ENCODE data around the gene OPA3. TPM values are rescaled to one million over a fixed set of nuclear protein-coding genes. Genes with fewer than 3 reads are reported as not detected.

OPA3 gene
- total RNA-seq, 1 donor from 2014 or later: 16.1 TPM

DNA sequence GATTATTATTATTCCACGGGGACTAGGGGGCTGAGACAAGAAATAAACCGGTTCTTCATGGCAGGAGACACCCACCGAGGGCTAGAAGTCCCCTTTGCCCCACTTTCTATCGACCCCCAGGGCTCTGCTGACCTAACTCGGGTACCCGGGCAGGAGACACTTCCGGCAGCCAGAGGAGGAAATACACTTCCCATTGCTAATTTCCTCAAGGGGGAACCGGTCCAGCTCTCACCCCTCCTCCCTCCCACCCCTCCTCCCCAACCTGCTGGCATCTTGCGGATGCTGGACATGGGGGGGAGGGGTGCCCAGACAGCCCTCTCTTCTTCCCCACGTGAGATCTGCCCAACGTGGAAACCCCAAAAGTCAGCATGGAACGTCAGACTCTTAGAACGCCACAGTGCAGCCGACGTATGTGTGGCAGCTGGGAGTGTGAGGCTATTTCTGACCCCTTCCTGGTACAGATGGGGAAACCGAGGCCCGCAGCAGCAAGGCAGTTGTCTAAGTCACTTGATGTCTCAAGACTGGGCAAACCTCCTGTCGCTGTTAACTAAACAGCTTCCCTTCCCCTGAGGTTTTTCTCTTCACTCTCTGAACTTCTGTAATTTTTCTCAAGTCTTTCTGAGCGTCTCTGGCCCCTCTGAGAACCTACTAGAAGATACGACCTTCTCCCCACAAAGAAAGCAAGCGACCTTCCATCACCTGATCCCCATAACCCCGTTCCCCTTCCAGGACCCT, 13.8 kb upstream of the OPA3 start:
- no peak for DNase-seq (ENCODE audit: low read depth)

DNA sequence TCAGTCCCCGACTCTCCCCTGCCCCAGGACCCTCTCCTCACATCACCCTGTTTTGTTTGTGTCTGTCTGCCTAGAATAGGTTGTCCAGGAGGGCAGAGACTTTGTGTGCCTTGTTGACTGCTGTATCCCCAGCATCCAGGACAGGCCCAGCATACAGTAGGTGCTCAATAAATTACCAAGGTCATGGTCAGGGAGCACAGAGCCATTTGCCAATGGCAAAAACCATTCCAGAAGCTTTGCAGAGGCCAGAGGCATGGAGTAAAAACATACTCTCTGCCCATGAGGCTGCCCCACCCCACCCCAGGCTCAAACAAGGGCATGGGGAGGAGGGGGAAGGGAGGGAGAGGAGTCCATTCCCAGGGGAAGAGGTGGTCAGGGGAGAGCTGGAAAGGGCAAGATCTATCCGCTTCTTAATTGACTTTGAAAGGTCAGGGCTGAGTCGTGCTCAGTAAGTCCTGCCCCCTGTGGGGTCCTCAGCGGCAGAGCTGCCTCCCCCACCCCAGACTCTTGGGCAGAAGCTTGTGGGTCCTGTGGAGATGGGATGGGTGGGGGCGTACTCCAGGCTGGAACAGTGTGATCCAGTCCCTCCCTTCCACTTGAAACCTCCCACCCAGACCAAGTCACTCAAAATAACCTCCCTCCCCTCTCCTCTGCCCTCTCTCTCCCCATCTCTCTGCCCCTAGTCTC, 13.0 kb upstream of the OPA3 start:
- no peak for DNase-seq (ENCODE audit: low read depth)

DNA sequence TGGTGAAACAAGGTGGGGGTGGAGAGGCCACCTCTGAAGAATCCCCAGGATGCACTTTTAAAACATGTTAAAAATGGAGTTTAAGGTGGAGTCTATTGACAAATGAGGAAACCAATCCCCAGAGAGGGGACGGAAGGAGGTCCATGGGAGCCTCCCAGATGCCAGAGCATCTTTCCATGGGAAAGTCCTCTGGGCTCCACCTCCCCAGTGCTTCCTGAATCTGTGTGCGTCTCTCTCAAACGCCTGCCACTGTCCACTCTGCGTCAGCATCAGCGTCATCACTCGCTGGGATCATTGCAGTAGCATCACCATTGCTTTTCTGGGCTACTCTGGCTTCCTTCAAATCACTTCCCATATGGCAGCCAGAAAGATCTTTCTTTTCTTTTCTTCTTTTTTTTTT, 11.2 kb upstream of the OPA3 start:
- DNase-seq (ENCODE audit: low read depth): no peak

DNA sequence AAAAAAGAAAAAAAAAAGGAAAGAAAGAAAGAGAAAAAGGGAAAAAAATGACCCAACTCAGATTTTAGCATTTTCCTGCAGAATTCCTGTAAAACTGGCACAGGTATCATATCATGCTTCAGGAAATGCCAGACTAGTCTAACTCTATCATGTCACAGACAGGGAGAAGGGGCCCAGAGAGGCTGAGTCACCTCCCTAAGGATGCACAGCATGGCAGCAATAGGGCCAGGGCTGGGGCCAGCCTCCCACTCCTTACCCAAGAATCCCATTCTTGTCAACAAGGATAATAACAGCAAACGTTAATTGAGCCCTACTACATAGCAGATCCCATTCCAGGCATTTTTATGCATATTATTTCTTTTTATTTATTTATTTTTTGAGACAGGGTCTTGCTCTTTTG, 8.9 kb upstream of the OPA3 start:
- DNase-seq (ENCODE audit: low read depth): no peak

DNA sequence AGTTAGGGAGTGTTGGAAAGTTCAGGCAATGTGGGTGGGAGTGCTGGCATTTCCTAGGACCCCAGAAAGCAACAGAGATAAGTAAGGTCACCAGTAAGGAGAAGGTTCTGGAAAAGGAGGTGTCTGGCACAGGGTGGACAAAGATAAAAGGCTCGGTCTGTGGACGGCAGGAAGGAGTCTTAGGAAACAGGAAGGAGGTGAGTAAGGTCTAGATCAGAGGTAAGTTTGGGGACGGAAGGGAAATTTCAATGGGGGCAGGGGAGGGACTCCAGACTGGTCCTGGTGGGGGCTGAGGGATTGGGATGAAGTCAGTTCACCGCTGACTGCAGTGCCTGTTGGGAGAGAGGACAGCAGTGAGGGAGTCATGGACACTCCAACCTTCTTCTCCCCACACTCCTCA, 7.8 kb upstream of the OPA3 start:
- no peak for DNase-seq (ENCODE audit: low read depth)

DNA sequence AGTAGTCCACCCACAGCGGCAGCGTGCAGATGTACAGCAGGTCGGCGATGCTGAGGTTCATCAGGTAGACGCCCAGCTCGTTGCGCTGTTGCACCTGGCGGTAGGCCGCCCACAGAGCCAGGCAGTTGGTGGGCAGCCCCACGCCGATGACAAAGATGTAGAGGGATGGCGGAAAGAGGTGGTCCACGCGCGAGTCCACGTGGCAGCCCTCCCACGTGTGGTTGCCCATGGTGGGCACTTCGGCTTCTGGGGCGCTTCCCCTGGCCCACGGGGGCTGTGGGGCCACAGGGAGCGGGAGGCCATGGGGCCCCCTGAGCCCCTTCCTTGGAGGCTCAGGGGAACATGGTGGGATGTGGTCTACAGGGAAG, 7.0 kb upstream of the OPA3 start:
- DNase-seq (ENCODE audit: low read depth): no peak

DNA sequence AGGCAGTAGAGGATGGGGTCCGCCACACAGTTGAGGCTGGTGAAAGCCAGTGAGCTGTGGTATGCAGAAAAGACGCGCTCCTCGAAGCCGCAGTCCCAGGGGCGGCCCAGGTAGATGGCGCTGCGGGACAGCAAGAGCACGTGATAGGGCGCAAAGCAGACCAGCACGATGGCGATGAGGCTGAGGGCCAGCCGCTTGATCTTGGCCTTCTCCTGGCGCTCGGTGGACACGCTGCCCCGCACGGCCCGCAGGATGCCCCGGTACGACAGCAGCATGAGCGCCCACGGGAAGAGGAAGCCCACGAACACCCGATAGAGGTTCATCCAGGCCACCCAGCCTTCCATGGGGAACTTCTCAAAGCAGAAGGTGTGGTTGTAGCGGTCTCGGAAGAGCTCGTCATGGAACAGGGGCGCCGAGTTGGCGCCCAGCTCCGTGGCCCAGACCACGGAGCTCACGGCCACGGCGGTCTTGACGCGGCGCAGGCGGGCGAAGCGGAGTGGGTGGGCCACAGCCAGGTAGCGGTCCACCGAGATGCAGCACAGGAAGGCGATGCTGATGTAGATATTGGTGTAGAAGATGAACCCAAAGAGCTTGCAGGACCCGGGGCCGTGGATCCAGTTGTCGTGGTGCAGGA, 6.5 kb upstream of the OPA3 start:
- no peak for DNase-seq (ENCODE audit: low read depth)

DNA sequence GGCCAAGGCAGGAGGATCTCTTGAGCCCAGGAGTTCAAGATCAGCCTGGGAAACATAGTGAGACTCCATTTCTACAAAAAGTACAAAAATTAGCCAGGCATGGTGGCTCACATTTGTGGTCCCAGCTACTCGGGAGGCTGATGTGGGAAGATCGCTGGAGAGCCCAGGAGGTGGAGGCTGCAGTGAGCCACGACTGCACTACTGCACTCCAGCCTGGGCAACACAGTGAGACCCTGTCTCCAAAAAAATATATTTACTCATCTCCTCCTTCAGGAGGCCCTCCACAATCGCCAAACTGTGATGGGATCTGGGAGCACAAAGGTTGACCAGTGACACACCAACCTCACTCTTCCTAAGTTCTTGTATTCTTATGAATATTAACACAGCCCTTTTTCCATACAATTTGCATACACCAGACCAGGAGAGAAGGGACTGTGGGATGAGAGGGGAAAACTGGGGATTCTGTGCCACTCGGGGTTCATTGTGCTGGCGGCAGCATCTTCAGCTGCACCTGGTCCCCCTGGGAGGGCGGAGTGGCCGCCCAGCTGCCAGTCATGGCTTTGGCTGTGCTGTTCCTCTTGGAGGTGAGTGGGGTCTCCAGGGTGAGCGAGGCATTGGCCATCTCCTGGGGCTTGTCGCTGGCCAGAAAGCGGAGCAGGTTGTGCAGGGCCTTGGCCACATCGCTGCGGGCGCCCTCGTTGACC, 5.8 kb upstream of the OPA3 start:
- no peak for DNase-seq (ENCODE audit: low read depth)

DNA sequence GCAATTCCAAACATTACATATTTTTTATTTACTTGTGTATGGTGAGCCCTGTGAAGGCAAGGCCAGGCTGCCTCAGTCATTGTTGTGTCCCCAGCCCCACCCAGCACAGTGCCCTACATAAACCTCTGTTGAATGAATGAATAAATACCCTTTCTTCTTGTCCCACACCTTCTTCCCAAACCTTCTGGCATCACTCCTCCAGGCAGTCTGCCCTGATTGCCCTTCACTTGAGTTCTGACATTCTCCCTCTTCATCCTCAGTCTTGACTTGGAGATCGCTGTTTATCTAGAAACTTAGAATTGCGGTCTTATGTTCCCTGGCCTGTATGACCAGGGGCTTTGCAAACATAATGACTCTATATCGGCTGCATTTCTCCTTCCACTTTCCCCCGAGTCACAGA, 5.2 kb upstream of the OPA3 start:
- DNase-seq (ENCODE audit: low read depth): no peak

DNA sequence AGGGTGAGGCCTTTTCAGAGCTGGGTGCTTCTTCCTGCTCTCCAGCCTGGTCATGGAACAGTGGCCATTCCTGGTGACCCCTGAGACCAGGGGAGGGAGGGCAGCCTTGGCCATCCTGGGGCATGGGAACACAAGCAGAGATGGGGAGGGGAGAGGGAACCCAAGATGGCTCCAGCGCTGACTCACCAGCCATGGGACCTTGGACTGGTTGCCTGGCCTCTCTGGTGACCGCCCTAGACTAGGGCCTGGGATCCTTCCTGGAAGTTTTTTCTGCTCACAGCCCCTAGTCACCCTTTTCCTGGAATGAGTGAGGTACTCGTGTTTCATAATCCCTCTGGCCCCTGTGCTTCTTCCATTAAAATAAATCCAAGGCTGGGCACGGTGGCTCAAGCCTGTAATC, 3.3 kb upstream of the OPA3 start:
- no peak for DNase-seq (ENCODE audit: low read depth)

DNA sequence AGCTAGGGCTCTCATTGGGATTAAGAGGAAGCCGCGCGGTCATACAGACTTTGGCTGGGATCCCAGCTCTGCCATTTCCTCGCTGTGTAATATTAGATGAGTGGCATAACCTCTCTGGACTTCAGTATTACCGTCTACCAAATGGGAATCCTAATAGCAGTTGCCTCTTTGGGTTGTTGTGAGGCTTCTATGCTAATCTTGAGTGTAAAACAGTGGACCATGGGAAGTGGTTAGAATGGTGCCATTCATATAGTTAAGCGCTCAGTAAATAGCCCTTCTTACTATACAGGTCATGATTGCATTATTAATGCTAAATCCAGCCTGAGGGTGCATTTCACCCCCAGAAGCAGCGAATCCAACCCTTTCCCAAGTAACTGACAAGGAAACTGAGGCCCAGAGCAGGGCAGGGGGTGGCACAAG, 566 bp upstream of the OPA3 start:
- DNase-seq (ENCODE audit: low read depth): no peak

DNA sequence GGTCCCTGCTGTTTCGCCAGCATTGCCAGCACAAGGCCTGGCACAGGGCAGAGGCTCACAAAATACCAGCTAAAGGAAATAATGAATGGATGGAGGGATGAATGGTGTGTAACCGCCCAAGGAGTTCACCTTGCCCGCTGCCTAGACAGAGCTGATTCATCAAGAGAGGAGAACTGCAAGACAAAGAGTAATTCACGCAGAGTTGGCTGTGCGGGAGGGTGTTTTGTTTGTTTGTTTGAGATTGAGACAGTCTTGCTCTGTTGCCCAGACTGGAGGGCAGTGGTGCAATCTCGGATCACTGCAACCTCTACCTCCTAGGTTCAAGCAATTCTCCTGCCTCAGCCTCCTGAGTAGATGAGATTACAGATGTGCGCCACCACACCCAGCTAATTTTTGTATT, 3.0 kb downstream of the OPA3 start:
- DNase-seq (ENCODE audit: low read depth): no peak

DNA sequence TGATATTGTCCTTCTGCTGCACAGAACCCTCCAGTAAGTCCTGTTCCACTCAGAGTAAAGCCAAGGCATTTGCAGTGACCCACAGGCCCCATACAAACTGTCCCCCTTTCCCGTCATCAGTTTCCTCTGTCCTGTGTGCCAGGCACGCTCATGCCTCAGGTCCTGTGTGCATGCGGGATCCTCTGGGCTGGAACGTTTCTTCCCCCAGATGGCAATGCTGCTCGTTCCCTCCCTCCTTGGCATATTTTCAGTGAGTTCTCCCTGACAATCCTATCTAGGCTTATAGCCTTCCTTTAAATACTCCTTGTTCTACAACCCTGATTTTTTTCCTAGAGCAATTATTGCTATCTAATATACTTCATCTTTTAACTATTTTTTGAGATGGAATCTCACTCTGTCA, 5.7 kb downstream of the OPA3 start:
- DNase-seq (ENCODE audit: low read depth): no peak

DNA sequence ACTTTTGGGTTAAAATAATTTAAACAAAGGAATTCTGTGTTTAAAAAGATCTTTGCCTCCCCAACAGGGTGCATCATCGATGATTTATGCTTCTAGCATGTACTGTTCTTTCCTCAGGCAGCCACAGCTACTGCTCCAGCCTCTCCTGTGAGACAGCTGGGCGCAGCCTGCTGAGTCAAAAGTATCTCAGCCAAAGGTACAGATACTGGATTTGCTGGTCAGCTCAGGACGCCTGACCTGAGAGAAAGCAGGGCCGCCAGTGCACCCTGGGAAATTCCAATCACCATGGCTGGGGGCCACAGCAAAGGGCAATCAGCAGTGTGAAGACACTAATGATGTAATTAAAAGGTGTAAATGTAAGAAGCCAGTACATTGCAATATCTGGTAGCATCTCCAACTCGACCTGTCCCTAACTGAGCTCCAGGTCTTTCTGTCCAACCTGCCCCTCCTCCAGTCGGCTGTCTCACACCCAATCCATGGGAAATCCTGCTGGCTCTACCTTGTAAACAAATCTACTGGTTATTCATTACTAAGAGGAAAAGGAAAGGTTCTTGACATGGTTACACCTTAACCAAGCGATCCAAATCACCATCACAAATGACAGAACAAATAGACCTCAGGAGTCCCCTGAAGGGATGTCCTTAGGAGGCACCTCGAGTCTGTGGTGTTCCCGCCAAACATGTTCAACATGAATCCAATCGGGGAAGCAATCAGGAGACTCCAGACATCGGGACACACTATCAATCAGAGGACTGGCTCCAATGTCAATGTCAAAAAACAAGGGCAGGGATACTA, 7.3 kb downstream of the OPA3 start:
- peak; percentile 82 for DNase-seq (ENCODE audit: low read depth)

DNA sequence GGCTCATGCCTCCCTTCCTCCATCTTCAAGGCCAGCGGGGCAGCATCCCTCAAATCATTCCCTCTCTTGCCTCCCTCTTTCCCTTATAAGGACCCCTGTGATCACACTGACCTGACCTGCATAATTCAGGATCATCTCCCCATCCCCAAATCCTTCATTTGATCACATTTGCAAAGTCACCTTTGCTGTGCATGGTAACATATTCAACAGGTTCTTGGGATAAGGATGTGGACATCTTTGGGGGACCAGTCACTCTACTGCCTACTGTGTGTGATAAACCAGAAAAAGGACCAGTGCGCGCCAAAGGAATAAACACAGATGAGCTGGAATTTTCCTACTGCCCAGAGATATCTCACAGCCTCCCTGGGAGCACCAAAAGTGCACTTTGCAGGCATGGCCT, 7.9 kb downstream of the OPA3 start:
- DNase-seq (ENCODE audit: low read depth): no peak

DNA sequence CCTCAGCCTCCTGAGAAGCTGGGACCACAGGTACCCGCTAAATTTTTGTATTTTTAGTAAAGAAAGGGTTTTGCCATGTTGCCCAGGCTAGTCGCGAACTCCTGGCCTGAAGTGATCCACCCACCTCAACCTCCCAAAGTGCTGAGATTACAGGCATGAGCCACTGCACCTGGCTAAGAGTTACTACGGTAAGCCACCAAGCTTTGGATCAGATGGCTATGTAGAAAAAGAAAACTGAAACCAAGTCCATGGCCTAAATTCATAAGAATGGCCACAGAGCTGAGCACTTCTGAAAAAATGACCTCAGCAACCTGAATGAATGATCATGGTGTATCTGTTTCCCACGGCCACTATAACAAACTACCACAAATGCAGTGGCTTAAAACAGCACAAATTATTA, 9.4 kb downstream of the OPA3 start:
- no peak for DNase-seq (ENCODE audit: low read depth)

DNA sequence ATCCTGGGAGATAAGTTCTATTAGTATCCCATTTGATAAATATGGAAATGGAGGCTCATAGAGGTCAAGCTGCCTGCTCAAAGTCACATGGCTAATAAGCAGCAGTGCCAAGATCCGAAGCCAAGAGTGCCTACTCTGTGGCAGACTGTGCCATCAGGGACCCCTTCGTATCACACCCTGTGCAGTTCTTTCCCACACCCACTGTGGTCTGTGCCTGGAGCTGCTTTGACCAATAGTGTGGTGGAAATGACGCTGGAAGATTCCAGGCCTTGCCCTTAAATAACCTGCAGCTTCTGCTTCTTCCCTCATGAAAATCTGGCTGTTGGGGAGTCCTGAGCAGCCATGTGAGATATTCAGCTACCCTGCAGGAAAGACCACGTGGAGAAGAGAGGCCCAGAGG, 10.1 kb downstream of the OPA3 start:
- DNase-seq (ENCODE audit: low read depth): peak; percentile 78

DNA sequence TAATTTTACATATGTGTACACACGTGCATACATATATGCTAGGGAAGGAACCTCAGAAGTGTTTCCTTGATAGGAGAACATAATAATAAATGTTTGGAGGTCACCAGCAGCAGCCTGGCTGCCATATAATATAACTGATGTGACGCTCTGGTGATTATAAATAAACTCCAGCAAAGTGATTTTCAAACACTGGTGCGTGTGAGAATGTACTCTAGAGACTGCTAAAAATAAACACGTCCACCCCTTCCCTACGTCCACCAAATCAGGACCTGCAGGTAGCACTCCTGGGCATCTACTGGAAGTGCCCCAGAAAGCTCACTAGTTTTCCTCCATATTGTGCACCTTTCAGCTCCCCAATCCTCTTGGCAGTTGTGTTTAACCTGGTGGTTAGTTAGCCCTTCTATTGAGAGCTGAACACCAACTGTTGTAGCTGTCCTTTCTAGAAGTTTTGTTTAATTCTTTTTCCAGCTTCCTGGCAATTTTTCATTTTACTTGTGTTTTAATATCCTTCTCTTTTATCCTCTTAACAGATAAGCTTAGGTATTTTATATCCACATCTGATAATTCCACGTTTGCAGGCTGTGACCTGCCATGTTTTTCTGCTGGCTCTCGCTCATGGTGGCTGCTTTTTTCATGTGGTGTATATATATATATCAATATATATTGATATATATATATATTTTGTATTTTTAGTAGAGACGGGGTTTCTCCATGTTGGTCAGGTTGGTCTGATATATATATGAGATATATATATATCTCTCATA, 13.0 kb downstream of the OPA3 start:
- no peak for DNase-seq (ENCODE audit: low read depth)

DNA sequence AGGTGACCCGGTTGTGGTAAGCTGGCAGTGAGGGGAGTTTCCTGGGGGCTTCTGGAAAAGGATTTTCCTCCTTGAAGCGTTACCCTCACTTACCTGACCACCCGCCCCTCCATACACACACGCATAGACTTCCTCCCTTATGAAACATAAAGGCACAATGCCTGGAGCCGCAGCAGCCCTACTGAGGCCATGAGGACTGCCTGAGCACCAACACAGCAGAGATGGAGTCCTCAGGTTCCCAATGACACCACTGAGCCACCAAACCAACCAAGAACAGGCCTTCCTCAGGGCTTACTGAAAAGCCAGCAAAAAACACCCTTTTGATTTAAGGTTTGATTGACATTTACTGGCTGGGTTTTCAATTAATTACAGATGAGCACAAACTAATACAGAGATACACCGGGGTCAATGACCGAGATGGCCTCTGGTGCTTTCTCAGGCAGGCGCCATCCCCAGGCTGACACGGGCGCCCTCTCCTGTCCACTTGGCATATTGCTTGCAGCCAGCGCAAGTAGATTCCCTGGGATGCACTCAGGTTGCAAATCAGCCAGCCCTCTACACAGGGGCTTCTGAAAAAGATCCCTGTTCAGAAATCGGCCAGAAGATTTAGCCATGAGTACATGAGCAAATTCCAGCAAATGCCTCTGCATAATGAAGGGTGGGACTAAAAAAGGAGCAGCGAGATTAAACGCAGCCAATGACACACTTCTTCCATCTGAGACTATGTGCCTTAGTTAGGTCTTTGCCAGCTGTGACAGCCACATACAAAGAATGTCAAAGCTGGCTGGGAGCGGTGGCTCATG, 14.8 kb downstream of the OPA3 start:
- peak; percentile 55 for DNase-seq (ENCODE audit: low read depth)

DNA sequence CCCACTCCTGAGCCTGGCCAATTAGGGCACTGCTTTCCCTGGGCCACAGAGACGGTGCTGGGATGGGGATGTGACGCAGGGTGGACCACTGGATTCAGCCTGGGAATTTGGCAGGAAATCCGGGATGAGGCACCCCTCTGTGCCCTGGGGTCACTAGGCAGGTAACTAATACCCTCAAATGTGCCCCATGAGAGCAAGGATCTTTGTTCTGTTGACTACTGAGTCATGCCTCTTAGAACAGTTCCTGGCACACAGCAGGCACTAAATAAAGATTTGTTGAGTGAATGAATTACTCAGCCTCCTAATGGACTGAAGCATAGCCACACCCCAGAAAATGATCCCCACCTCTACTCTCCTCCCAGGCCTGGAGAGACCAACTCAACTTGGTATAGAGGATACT, 15.9 kb downstream of the OPA3 start:
- peak; percentile 69 for DNase-seq (ENCODE audit: low read depth)
